Endothelial cell of umbilical vein (primary cell): ENCODE data around the gene RNF40.

Experiments used
- EZH2 ChIP-seq: IDR thresholded peaks from 2 replicates; pipeline ENCODE4 v1.6.1; 2012; ENCODE audit warnings: borderline replicate concordance, low read depth, mild to moderate bottlenecking, moderate library complexity, low read length, inconsistent platforms; ENCODE audit not compliant: severe bottlenecking
- FOS ChIP-seq: IDR thresholded peaks from 2 replicates; pipeline ENCODE4 v1.6.1; 2011; ENCODE audit warnings: mild to moderate bottlenecking, low read length, moderate library complexity, borderline replicate concordance; ENCODE audit not compliant: insufficient read depth
- GATA2 ChIP-seq: IDR thresholded peaks from 2 replicates; pipeline ENCODE4 v1.7.0; 2011; ENCODE audit warnings: low read depth, mild to moderate bottlenecking, moderate library complexity, mixed read lengths, low read length; ENCODE audit not compliant: insufficient read length, insufficient read depth
- JUN ChIP-seq: IDR thresholded peaks from 2 replicates; pipeline ENCODE4 v1.6.1; 2011; ENCODE audit warnings: borderline replicate concordance, low read depth; ENCODE audit not compliant: insufficient read length, insufficient read depth
- MYC ChIP-seq: IDR thresholded peaks from one replicate; pipeline ENCODE4 v1.6.1; 2011; ENCODE audit warnings: mild to moderate bottlenecking, low read depth, low read length
- POLR2A ChIP-seq: IDR thresholded peaks from 2 replicates; pipeline ENCODE4 v1.6.1; 2012; ENCODE audit warnings: low read depth, mild to moderate bottlenecking, control low read depth, low read length
- POLR2AphosphoS5 ChIP-seq: IDR thresholded peaks from 2 replicates; pipeline ENCODE4 v1.6.1; 2012; ENCODE audit warnings: low read depth, mild to moderate bottlenecking, control low read depth, low read length, moderate library complexity; ENCODE audit not compliant: insufficient read depth
- TF ChIP-seq, protein P1 (sequence below), 2 donors: IDR thresholded peaks; 1 replicate in 1 of 2; 2 replicates in 1 of 2; pipeline ENCODE4 v1.5.1; 2011; ENCODE audit warnings: low read length in 2 of 2, mild to moderate bottlenecking in 2 of 2, moderate library complexity in 2 of 2, control low read depth in 1 of 2, inconsistent platforms in 1 of 2, low read depth in 1 of 2; ENCODE audit not compliant: insufficient read depth in 1 of 2; ENCODE audit errors: extremely low read depth in 1 of 2
- TF ChIP-seq, protein P2 (sequence below): IDR thresholded peaks from 2 replicates; pipeline ENCODE4 v1.6.1; 2011; ENCODE audit not compliant: insufficient read depth, insufficient read length

GRCh38 chr16:30805370-30806169 is 43.4 kb downstream of the RNF40 start:
- no peak for TF ChIP-seq EZH2
- peak; percentile 93 for TF ChIP-seq POLR2AphosphoS5
- TF ChIP-seq, protein P1, sequence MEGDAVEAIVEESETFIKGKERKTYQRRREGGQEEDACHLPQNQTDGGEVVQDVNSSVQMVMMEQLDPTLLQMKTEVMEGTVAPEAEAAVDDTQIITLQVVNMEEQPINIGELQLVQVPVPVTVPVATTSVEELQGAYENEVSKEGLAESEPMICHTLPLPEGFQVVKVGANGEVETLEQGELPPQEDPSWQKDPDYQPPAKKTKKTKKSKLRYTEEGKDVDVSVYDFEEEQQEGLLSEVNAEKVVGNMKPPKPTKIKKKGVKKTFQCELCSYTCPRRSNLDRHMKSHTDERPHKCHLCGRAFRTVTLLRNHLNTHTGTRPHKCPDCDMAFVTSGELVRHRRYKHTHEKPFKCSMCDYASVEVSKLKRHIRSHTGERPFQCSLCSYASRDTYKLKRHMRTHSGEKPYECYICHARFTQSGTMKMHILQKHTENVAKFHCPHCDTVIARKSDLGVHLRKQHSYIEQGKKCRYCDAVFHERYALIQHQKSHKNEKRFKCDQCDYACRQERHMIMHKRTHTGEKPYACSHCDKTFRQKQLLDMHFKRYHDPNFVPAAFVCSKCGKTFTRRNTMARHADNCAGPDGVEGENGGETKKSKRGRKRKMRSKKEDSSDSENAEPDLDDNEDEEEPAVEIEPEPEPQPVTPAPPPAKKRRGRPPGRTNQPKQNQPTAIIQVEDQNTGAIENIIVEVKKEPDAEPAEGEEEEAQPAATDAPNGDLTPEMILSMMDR (IDR thresholded peaks at IDR 0.05; ENCODE audit: extremely low read depth in 1 of 2, insufficient read depth in 1 of 2, low read depth in 1 of 2, low read length in 2 of 2) = peak in 1 of 2 donors; percentile 3
- TF ChIP-seq POLR2A = peak; percentile 88
- TF ChIP-seq, protein P2, sequence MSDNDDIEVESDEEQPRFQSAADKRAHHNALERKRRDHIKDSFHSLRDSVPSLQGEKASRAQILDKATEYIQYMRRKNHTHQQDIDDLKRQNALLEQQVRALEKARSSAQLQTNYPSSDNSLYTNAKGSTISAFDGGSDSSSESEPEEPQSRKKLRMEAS = no peak
- no peak for TF ChIP-seq FOS
- TF ChIP-seq JUN = no peak
- TF ChIP-seq GATA2 = no peak
- TF ChIP-seq MYC = no peak
